HG03159 (cell line): ENCODE data around the gene RAI1.

Experiments
- ATAC-seq: cut with Tn5 transposase; IDR thresholded peaks from one replicate; pipeline ENCODE4 v1.9.1; 2021; ENCODE audit warnings: mild to moderate bottlenecking, moderate library complexity; ENCODE audit not compliant: unreplicated experiment

Gene RAI1

DNA sequence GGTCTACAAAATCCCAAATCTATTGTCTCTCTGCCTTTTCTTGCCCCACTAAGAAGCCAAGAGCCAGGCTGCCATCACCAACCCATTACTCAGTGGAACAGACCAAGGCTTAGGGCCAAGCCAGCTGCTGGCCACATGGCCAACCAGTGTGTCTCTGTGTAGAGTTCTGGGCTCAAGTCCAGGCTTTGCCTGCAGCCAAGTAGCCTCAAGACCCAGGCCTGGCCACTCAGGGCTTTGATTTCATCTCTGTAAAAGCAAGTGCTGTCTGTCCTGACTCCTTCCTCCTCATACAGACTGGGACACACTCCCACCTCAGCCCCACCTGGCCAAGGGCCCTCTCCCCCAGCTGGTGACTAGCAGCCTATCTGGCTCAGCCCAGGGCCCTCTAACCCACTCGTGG, 140.9 kb downstream of the RAI1 start:
- ATAC-seq, result no peak

DNA sequence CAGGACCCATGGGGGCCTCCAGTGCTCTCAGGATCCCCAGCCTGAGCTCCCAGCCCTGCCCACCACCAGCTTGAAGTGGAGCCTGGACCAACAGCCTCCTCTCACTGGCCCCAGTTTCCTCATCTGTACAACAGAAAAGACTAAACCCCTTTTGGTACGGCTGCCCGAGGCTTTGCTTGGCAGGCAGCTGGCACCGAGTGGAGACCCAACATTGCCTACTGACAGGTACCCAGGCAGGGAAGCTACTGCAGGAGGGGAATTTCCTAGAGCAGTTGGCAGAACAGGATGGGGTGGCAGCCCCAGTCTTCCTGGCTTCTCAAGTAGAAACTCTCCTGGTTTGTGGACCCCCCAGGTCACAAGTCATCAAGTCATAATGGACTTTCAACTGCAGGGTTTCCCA, 141.4 kb downstream of the RAI1 start:
- no peak for ATAC-seq

DNA sequence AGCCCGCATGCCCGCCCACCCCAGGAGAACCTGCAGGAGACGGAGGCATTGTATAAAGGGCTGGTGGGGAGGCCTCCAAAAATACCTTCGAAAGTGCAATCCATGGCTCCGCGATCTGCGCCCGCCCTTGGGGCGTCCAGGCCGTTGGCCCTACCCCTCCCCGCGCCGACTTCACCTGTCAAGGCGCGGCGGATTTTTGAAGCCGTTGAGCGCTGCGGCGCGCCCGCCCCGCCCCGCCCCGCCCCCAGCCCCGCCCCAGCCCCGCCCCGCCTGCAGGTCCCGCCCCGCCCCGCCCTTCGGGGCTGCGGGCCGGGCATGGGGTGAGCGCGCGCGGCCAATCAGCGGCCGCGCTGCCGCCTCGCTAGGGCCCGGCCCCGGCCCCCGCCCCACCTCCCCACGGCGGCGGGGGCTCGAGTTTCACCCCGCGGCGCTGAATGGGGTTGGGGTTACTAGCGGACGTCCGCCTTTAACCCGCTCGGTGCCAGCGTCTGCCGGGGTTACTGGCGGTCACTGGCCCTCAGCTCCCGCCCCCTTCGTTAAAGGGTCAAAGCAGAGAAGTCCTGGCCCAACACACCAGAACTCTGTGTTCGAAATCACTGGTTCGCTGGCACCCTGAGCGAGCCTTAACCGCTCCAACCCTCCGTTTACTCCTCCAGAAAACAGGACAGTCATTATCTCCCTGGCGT, 142.3 kb downstream of the RAI1 start:
- peak; percentile 73 for ATAC-seq

DNA sequence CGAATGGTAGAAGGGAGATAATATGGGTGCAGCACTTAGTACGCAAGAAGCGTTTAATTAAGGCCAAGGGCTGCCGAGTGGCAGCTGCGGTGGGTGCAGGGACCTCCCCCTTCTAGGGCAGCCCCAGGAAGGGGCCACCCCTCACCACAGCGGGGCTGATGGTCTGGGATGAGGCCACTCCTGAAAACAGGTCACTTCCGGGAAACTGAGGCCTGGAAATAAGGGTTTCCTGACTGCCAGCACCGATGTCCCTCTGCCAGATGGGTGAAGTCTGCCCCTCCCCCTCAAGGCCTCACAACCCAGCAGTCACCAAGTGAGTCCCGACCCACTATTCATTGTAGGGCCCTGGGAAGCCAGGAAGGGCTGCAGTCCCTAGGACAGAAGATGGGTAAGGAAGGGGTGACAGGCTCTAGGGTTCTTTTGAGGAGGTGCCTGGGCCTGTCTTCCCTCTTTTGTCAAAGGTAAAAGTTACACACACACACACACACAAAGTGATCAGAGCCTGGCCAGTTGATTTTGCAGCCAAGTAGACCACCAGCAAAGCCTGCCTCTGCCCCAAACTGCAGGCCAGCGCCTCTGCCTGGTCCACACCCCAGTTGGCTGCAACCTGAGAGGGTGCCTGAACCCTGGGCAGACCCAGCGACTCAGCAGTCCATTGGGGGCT, 143.0 kb downstream of the RAI1 start:
- peak; percentile 7 for ATAC-seq

GRCh38 chr17:17824783-17825614, 143.7 kb downstream of the RAI1 start:
- ATAC-seq, result no peak

- ATAC-seq, result no peak
These were observed 145.1 kb downstream of the RAI1 start for GRCh38 chr17:17826342-17826713.

DNA sequence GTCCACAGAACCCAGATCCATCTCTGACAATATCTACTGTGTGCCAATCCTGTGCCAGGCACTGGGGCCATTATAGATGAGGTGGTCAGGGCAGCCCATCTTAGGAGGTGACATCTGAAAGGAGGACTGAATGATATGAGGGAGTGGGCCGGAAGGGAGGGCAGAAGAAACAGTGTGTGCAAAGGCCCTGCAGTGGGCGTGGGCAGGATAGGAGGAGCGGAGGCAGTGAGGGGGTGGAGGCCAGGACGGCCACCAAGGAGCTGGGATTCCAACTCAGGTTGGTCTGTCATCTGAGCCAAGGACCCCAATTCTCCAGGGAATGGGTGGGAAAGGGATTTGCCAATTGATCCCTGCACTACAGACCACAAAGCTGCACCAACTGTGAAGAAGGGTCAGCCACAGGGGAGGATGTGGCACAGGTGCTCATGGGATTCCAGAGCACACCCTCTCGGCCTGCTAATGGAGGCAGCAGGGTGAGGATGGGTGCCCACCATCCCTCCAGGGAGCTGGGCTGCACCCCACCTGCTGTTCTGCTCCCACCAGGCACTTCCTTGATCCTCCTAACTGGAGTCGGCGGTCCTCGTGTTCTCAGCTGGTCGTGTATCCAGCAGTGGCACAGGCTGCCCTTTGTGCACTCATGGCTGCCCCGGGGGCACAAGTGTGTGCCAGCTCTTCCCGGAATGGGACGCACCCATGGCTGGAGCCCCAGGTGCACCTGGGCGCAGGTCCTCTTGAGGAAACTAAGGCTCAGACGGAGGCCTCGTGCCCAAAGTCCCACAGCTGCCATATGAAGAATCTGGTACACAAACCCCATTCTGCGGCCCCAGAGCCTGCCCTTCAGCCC, 145.9 kb downstream of the RAI1 start:
- ATAC-seq, result no peak

DNA sequence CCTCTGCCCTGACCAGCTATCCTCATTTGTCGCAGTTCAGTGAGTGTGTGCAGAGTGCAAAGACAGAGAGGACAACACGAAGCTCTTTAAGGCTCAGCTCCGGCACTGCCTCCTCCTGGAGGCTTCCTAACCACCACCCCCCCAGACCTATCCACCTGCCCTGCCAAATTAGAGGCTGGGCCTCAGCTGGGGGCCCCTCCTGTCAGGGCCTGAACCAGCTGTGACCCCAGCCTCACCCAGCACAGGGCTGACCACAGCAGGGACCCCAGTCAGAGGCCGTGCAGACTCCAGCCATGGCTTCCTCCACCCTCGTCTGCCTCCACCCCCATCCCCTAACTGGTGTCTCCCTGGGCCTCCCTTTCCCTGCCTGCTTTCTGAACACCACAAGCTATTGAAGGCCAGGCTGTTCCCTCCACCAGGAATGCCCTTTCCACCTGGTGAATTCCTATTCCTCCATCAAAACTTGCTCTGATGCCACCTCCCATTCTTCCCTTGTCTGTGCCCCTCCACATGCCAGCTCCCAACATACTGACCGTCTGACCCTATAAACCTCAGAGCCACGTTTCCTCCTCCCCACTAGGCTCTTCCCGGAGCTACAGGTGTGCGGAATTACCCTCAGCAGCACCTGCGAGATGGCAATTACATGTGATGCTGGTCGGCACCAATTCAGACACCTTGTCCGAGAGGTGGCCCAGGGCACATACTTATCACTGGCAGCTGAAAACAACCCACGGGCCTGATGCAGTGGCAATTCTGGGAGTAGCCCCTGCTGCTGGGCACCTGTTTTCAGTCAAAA, 146.8 kb downstream of the RAI1 start:
- no peak for ATAC-seq

DNA sequence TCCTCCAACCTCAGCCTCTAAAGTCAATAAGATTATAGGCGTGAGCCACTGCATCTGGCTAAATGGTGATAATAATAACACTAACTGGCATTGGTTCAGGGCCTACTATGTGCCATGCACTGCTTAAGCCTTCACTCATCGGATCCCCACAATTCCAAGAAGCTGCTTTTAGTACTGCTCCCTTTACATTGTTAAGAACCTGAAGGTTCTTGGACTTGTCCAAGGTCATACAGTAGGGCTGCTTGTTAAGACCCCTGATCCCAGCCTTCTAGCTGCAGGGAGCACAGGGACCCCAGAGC, 149.0 kb downstream of the RAI1 start:
- ATAC-seq, result no peak

GRCh38 chr17:17830740-17831207, 149.5 kb downstream of the RAI1 start:
- ATAC-seq, result no peak

DNA sequence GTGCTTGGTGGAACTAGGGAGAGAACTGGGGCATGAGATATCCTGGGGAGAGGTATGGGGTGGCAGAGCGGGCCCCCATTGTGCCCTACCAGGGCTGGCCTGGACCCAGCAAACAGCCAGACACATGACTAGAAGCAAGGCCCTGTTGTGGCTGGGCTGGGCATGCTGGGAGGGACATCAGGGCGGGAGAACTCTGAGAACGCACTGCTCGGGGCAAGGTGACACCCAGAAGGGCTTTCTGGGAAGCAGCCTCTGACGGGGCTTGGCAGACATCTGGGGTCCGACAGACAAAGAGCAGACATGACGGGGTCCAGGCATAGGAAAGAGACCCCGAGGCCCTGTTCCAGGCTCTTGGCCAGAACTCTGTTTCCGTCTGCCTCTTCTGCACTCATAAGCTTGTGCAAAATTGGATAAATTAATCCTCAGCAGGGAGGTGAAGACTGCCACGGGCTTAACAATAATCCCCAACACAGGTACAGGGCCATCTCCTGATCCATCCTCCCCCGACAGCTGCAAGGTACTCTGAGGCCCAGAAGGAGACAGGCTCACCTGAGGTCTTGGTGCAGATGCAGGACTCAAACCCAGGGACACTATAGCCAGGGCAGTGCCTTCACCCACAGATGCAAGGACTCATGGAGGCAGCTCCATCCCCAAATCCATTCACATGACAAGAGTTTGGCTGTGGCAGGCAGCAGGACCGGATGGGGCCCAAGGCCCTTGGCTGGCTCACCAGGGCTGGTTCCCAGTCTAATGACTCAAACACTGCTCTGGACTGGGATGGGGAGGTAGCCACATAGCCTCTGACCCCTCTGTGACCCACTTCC, 150.2 kb downstream of the RAI1 start:
- ATAC-seq, result no peak

DNA sequence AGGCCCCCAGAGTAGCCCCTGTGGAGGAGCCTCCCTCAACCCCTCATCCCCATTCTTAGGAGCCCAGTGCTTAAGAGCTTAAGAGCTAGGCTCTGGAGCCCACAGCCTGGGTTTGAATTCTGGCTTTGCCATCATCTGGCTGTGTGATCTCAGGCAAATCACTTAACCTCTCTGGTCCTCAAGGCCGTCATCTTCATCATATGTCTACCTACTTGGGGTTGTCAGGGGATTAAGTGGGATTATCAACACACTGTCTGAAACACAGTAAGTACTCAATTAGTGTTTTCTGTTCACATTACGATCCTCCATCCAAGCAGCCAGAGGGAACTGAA, 150.7 kb downstream of the RAI1 start:
- no peak for ATAC-seq

- no peak for ATAC-seq
These were observed 152.6 kb downstream of the RAI1 start for GRCh38 chr17:17833658-17834357.

- ATAC-seq, result no peak
These were observed 153.7 kb downstream of the RAI1 start for GRCh38 chr17:17834974-17835373.

DNA sequence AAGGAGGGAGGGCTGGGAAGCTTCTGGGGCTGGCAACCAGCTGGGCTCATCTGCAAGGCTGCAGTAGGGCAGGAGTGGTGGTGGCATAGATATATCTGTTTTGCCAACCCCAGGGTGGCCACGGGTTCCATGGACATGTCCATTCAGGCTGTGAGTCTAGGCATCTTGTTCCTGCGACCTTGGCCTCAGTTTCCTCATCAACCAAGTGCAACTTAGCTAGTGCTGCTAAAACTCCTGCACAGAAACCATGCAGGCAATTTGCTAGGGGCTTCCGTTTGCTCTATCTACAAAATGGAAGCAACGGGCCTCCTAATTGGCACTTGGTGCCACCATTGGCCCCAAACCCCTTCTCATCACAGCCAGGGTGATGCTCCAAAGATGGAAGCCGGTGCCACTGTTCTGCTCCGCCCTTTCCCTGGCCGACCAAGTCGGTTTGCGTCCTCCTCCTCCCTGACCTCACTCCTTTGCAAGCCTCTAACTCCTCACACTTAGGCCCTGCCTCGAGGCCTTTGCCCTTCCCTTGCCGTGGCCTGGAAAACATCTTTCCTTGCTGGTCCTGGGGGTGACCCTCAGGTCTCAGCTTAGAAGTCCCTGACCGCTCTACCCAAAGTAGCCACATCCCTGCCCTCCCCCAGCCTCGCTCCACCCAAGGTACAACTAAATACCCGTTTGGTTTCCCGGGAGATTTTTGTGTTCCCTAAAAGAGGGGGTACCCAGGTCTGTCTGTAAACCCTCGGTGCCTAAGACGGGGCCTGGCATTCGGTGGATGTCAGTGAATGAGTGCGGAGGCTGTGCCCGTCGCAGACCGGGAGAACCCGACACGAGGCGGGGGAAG, 154.4 kb downstream of the RAI1 start:
- no peak for ATAC-seq

DNA sequence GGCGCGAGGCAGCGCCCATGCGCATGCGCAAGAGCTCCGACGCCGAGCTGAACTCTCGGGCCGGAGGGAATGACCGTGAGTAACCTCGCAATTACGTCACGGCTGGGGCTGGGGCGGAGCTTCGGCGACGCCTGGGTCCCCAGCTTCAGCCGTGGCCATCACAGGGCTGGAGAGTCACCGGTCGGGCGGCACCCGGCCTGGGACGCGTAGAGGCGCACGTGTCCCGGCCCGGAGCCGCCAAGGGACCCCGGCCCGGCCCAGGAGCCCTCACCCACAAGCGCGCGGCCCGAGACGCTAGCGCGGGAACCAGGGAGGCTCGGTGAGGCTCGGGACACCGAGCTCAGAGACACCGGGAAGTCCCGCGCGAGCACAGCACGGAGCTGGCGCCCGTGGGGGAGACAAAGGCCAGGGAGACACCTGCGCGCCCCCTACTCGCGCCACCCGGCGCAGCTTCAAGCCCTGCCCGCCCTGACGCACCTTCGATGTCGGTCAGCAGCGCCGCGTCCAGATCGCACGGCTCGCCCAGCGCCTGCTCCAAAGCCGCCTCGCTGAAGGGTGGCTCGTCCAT, 155.1 kb downstream of the RAI1 start:
- peak; percentile 56 for ATAC-seq

- ATAC-seq, result peak; percentile 8
These were observed 155.6 kb downstream of the RAI1 start, which contains the start of gene SREBF1 for GRCh38 chr17:17836818-17837379. SREBF1 (minus strand) TSS chr17:17836986; CDS start chr17:17836817, 169 bp downstream.
